GM10248 (cell line): ENCODE measurements around the gene GLIS1.

Source experiments
- CTCF ChIA-PET: fragments of 300-600 bp; sonication (Branson Sonifier 250); formaldehyde crosslinking; extraction: SDS; loops from one replicate; lab custom pipeline; 2021; ENCODE audit warnings: antibody characterized with exemption; lab: Yijun Ruan, JAX
- POLR2A ChIA-PET: fragments of 350-650 bp; sonication (Branson Sonifier 250); formaldehyde crosslinking; extraction: SDS; loops from one replicate; lab custom pipeline; 2020; ENCODE audit warnings: antibody characterized with exemption; lab: Yijun Ruan, JAX
- DNase-seq: peaks from one replicate; pipeline ENCODE4 v3.0.0; 2012; ENCODE audit errors: extremely low spot score
- CTCF ChIP-seq: IDR thresholded peaks from 2 replicates; pipeline ENCODE4 v1.5.1; 2012; ENCODE audit warnings: mild to moderate bottlenecking, low read depth; ENCODE audit errors: extremely low read depth, missing control alignments, control extremely low read depth

GLIS1 gene

GRCh38 chr1:53510215-53510614, 228.7 kb downstream of the GLIS1 start:
- CTCF ChIA-PET = no interaction called here
- DNase-seq = no peak
- TF ChIP-seq CTCF = no peak
- POLR2A ChIA-PET = no interaction called here

GRCh38 chr1:53509775-53510174, 229.2 kb downstream of the GLIS1 start:
- TF ChIP-seq CTCF = no peak
- POLR2A ChIA-PET = no interaction called here
- CTCF ChIA-PET = no interaction called here
- no peak for DNase-seq

- CTCF ChIA-PET = no interaction called here
- no peak for DNase-seq
- POLR2A ChIA-PET = no interaction called here
- TF ChIP-seq CTCF = no peak
These were observed 229.8 kb downstream of the GLIS1 start for GRCh38 chr1:53508991-53509666.

GRCh38 chr1:53508056-53508990, 230.6 kb downstream of the GLIS1 start:
- DNase-seq = no peak
- POLR2A ChIA-PET = no interaction called here

GRCh38 chr1:53507116-53507820, 231.7 kb downstream of the GLIS1 start:
- CTCF ChIA-PET = no interaction called here

More at GRCh38 chr1:53508056-53508990, 230.6 kb downstream of the GLIS1 start:
- TF ChIP-seq CTCF = no peak
- CTCF ChIA-PET = no interaction called here

More at GRCh38 chr1:53507116-53507820, 231.7 kb downstream of the GLIS1 start:
- TF ChIP-seq CTCF = no peak
- DNase-seq = no peak
- POLR2A ChIA-PET = interaction anchor here (0.6 kb wide), 1 partner anchor 694 kb away, joined by 3 read pairs; no protein-coding TSS in a partner anchor
